ENCODE results near the gene CLCA2.

Gene CLCA2

GRCh38 chr1:86382878-86383277, 41.1 kb upstream of the CLCA2 start:
- no peaks in the 10 kb centered on the region for H3F3A ChIP-seq (ENCODE audit: low read depth)
- H3K4me1 ChIP-seq (ENCODE audit: insufficient read depth, low read length, poor library complexity, severe bottlenecking), result peaks cover 6% of the 10 kb centered on the region
- H2AFZ ChIP-seq (ENCODE audit: low read length), result no peak overlapping the region
- TF ChIP-seq CTCF (conservative IDR thresholded peaks at IDR 0.05; ENCODE audit: low read length), result no peak
- no peak for TF ChIP-seq EZH2phosphoT487 (IDR thresholded peaks at IDR 0.05; ENCODE audit: borderline replicate concordance)
- H3K27me3 ChIP-seq (ENCODE audit: insufficient read depth, low read length, poor library complexity, severe bottlenecking), result no peaks in the 10 kb centered on the region
- peaks cover 5% of the 10 kb centered on the region; the same call in 1 of the 2 replicates for H3K9me3 ChIP-seq (ENCODE audit: insufficient read depth, low read depth, low read length)
- H3K79me2 ChIP-seq (ENCODE audit: insufficient read depth, low read length), result 0 out of 2 replicates have a peak, but pooled peaks cover 3% of the 10 kb centered on the region
- H4K20me1 ChIP-seq (ENCODE audit: insufficient read depth, low read length, poor library complexity, severe bottlenecking), result no peaks in the 10 kb centered on the region
- peak overlapping the region; percentile 60 for H3K9ac ChIP-seq (ENCODE audit: low read depth, low read length, poor library complexity, severe bottlenecking)
- peak overlapping the region; percentile 57 for H3K4me3 ChIP-seq (ENCODE audit: low read length, poor library complexity, severe bottlenecking)
- peaks cover 1% of the 10 kb centered on the region; the same call in 1 of the 2 replicates for H3K36me3 ChIP-seq (ENCODE audit: insufficient read depth, low read length)
- H3K9me2 ChIP-seq (replicated peaks; ENCODE audit: low read depth, low read length), result no peaks in the 10 kb centered on the region
- peak overlapping the region; percentile 57 for H3K4me2 ChIP-seq (ENCODE audit: low read depth, low read length, poor library complexity, severe bottlenecking)

GRCh38 chr1:86387916-86388627, 35.9 kb upstream of the CLCA2 start:
- TF ChIP-seq EZH2phosphoT487 (IDR thresholded peaks at IDR 0.05; ENCODE audit: borderline replicate concordance) (no peak), CTCF (conservative IDR thresholded peaks at IDR 0.05; ENCODE audit: low read length) (no peak)
- H3F3A ChIP-seq (ENCODE audit: low read depth), result no peaks in the 10 kb centered on the region
- H3K36me3 ChIP-seq (ENCODE audit: insufficient read depth, low read length), result no peaks in the 10 kb centered on the region
- no peak overlapping the region for H3K4me3 ChIP-seq (ENCODE audit: low read length, poor library complexity, severe bottlenecking)
- H4K20me1 ChIP-seq (ENCODE audit: insufficient read depth, low read length, poor library complexity, severe bottlenecking), result no peaks in the 10 kb centered on the region
- no peak overlapping the region for H2AFZ ChIP-seq (ENCODE audit: low read length)
- H3K27me3 ChIP-seq (ENCODE audit: insufficient read depth, low read length, poor library complexity, severe bottlenecking), result no peaks in the 10 kb centered on the region
- peaks cover 16% of the 10 kb centered on the region for H3K79me2 ChIP-seq (ENCODE audit: insufficient read depth, low read length)
- no peak overlapping the region for H3K9ac ChIP-seq (ENCODE audit: low read depth, low read length, poor library complexity, severe bottlenecking)
- H3K9me3 ChIP-seq (ENCODE audit: insufficient read depth, low read depth, low read length), result no peaks in the 10 kb centered on the region
- peaks cover 18% of the 10 kb centered on the region for H3K4me1 ChIP-seq (ENCODE audit: insufficient read depth, low read length, poor library complexity, severe bottlenecking)
- no peaks in the 10 kb centered on the region for H3K9me2 ChIP-seq (replicated peaks; ENCODE audit: low read depth, low read length)
- peak overlapping the region; percentile 49 for H3K4me2 ChIP-seq (ENCODE audit: low read depth, low read length, poor library complexity, severe bottlenecking)

- H3K4me1 ChIP-seq (ENCODE audit: insufficient read depth, low read length, poor library complexity, severe bottlenecking), result peaks cover 24% of the 10 kb centered on the region
- H2AFZ ChIP-seq (ENCODE audit: low read length), result no peak overlapping the region
- no peaks in the 10 kb centered on the region for H3K9me3 ChIP-seq (ENCODE audit: insufficient read depth, low read depth, low read length)
- peak overlapping the region; percentile 49 for H3K4me2 ChIP-seq (ENCODE audit: low read depth, low read length, poor library complexity, severe bottlenecking)
- TF ChIP-seq EZH2phosphoT487 (IDR thresholded peaks at IDR 0.05; ENCODE audit: borderline replicate concordance) (no peak), CTCF (conservative IDR thresholded peaks at IDR 0.05; ENCODE audit: low read length) (no peak)
- H3K4me3 ChIP-seq (ENCODE audit: low read length, poor library complexity, severe bottlenecking), result no peak overlapping the region
- peak overlapping the region; percentile 36 for H3K9ac ChIP-seq (ENCODE audit: low read depth, low read length, poor library complexity, severe bottlenecking)
- no peaks in the 10 kb centered on the region for H3K36me3 ChIP-seq (ENCODE audit: insufficient read depth, low read length)
- no peaks in the 10 kb centered on the region for H4K20me1 ChIP-seq (ENCODE audit: insufficient read depth, low read length, poor library complexity, severe bottlenecking)
- peaks cover 22% of the 10 kb centered on the region for H3K79me2 ChIP-seq (ENCODE audit: insufficient read depth, low read length)
- H3K9me2 ChIP-seq (replicated peaks; ENCODE audit: low read depth, low read length), result no peaks in the 10 kb centered on the region
- H3F3A ChIP-seq (ENCODE audit: low read depth), result no peaks in the 10 kb centered on the region
- no peaks in the 10 kb centered on the region for H3K27me3 ChIP-seq (ENCODE audit: insufficient read depth, low read length, poor library complexity, severe bottlenecking)
These were observed 35.2 kb upstream of the CLCA2 start for GRCh38 chr1:86388777-86389176.
